Lower leg skin (tissue), 3 donors: ENCODE data around the gene SKI.

Experiments used
- CTCF ChIP-seq, 3 donors: fragments of 450-650 bp; IDR thresholded peaks; one replicate each; pipeline ENCODE4 v1.5.1; 2016; ENCODE audit warnings: antibody characterized with exemption in 3 of 3, mild to moderate bottlenecking in 3 of 3, moderate library complexity in 2 of 3
- POLR2A ChIP-seq, 2 donors: fragments of 450-650 bp; IDR thresholded peaks; one replicate each; pipeline ENCODE4 v1.6.1; 2016 to 2017; ENCODE audit warnings: antibody characterized with exemption in 2 of 2, mild to moderate bottlenecking in 1 of 2, moderate library complexity in 1 of 2

GRCh38 chr1:2326524-2326923 lies 98.4 kb downstream of the SKI start:
- no peak for TF ChIP-seq CTCF (IDR thresholded peaks at IDR 0.05)
- no peak for TF ChIP-seq POLR2A (IDR thresholded peaks at IDR 0.05)
